ENCODE results near the gene SUPT6H.

Gene SUPT6H

DNA sequence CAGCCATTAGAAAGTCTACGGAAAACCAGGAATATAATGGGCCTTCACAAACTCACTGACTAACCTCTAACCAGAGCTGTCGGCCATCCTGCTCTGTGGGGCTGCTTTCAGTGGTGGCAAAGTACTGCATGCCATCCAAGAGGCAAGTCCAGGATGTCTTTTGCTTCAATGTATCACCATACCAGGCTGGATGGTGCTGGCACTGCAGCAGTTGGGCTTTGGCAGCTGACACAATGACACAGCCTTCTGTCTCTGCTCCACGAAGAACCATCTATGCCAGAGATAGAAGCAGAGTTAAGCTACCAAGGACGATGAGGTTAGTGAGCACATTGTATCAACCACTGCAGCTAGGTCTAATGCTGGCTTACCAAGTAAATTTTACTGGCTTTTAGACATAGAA is 38.3 kb upstream of the SUPT6H start:
- no peaks in the 10 kb centered on the region for H3K4me1 ChIP-seq (ENCODE audit: insufficient read depth, low read length, severe bottlenecking)
- no peak overlapping the region for H2AFZ ChIP-seq (ENCODE audit: low read length)
- no peaks in the 10 kb centered on the region for H3K27me3 ChIP-seq (ENCODE audit: insufficient read depth, low read length)
- TF ChIP-seq, protein P1, sequence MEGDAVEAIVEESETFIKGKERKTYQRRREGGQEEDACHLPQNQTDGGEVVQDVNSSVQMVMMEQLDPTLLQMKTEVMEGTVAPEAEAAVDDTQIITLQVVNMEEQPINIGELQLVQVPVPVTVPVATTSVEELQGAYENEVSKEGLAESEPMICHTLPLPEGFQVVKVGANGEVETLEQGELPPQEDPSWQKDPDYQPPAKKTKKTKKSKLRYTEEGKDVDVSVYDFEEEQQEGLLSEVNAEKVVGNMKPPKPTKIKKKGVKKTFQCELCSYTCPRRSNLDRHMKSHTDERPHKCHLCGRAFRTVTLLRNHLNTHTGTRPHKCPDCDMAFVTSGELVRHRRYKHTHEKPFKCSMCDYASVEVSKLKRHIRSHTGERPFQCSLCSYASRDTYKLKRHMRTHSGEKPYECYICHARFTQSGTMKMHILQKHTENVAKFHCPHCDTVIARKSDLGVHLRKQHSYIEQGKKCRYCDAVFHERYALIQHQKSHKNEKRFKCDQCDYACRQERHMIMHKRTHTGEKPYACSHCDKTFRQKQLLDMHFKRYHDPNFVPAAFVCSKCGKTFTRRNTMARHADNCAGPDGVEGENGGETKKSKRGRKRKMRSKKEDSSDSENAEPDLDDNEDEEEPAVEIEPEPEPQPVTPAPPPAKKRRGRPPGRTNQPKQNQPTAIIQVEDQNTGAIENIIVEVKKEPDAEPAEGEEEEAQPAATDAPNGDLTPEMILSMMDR (IDR thresholded peaks at IDR 0.05; ENCODE audit: low read length) = no peak
- no peak for TF ChIP-seq EZH2 (IDR thresholded peaks at IDR 0.05; ENCODE audit: borderline replicate concordance, low read length)
- no peaks in the 10 kb centered on the region for H3K9me3 ChIP-seq (ENCODE audit: low read length)
- H3K4me2 ChIP-seq (ENCODE audit: low read length) = no peak overlapping the region
- H3K9me2 ChIP-seq (ENCODE audit: low read depth, low read length) = no peaks in the 10 kb centered on the region
- no peaks in the 10 kb centered on the region for H4K20me1 ChIP-seq (ENCODE audit: insufficient read depth, low read length)
- H3K36me3 ChIP-seq (ENCODE audit: insufficient read depth, low read length) = peaks cover 96% of the 10 kb centered on the region
- no peak overlapping the region for H3K9ac ChIP-seq (ENCODE audit: low read length)
- H3F3A ChIP-seq (ENCODE audit: insufficient read depth, low read length) = no peaks in the 10 kb centered on the region
- H3K4me3 ChIP-seq (ENCODE audit: low read depth, low read length, poor library complexity, severe bottlenecking) = no peak overlapping the region
- no peaks in the 10 kb centered on the region for H3K79me2 ChIP-seq (ENCODE audit: insufficient read depth, low read length)
- no peak overlapping the region for H3K27ac ChIP-seq (ENCODE audit: low read depth, low read length, poor library complexity, severe bottlenecking)

DNA sequence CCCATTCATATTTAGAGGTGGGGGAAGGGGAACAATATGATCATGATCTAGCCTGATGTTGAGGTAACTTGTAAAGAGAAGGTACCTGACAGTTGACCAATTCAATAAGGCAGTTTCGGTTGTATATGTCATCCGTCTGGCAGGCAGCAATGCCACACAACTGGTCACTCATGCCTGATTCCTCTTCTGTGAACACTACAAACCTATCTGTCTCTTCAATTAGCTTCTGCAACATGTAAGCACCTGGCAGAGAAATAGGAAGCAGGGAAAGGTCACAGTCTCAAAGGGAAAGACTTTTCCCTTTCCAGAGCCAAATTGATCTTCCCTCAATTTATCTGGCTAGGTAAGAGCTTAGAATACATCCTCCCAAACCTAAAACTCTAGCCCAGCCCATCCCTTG is 37.9 kb upstream of the SUPT6H start:
- TF ChIP-seq, protein P1 (IDR thresholded peaks at IDR 0.05; ENCODE audit: low read length) = no peak
- TF ChIP-seq EZH2 (IDR thresholded peaks at IDR 0.05; ENCODE audit: borderline replicate concordance, low read length) = no peak
- Histone ChIP-seq H3K36me3 (ENCODE audit: insufficient read depth, low read length) (peaks cover 93% of the 10 kb centered on the region), H3K79me2 (ENCODE audit: insufficient read depth, low read length) (no peaks in the 10 kb centered on the region), H3F3A (ENCODE audit: insufficient read depth, low read length) (no peaks in the 10 kb centered on the region), H3K4me2 (ENCODE audit: low read length) (no peak overlapping the region), H4K20me1 (ENCODE audit: insufficient read depth, low read length) (no peaks in the 10 kb centered on the region), H2AFZ (ENCODE audit: low read length) (no peak overlapping the region), H3K27me3 (ENCODE audit: insufficient read depth, low read length) (no peaks in the 10 kb centered on the region), H3K9ac (ENCODE audit: low read length) (no peak overlapping the region), H3K27ac (ENCODE audit: low read depth, low read length, poor library complexity, severe bottlenecking) (no peak overlapping the region), H3K4me1 (ENCODE audit: insufficient read depth, low read length, severe bottlenecking) (no peaks in the 10 kb centered on the region), H3K9me3 (ENCODE audit: low read length) (no peaks in the 10 kb centered on the region), H3K4me3 (ENCODE audit: low read depth, low read length, poor library complexity, severe bottlenecking) (no peak overlapping the region), H3K9me2 (ENCODE audit: low read depth, low read length) (no peaks in the 10 kb centered on the region)

DNA sequence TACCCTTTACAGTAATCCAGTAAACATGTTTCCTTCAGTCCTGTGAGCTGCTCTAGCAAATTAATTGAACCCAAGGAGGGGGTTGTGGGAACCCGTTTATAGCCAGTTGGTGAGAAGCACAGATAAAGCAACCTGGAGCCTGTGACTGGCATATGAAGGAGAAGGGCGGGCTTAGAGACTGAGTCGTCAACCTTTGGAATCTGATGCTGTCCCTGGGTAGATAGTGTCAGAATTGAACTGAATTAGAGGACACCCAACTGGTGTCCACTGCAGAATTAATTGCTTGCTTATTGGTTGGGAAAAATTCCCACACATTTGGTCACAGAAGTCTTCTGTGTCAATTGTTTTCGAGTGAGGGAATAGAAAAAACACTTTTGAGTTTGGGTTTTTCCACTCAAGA is 35.2 kb upstream of the SUPT6H start:
- Histone ChIP-seq H3K9me2 (ENCODE audit: low read depth, low read length) (no peaks in the 10 kb centered on the region), H3K27ac (ENCODE audit: low read depth, low read length, poor library complexity, severe bottlenecking) (no peak overlapping the region), H3F3A (ENCODE audit: insufficient read depth, low read length) (no peaks in the 10 kb centered on the region), H3K4me1 (ENCODE audit: insufficient read depth, low read length, severe bottlenecking) (no peaks in the 10 kb centered on the region), H2AFZ (ENCODE audit: low read length) (no peak overlapping the region), H3K4me3 (ENCODE audit: low read depth, low read length, poor library complexity, severe bottlenecking) (no peak overlapping the region), H3K9ac (ENCODE audit: low read length) (no peak overlapping the region), H3K4me2 (ENCODE audit: low read length) (no peak overlapping the region), H3K79me2 (ENCODE audit: insufficient read depth, low read length) (no peaks in the 10 kb centered on the region), H4K20me1 (ENCODE audit: insufficient read depth, low read length) (no peaks in the 10 kb centered on the region), H3K27me3 (ENCODE audit: insufficient read depth, low read length) (no peaks in the 10 kb centered on the region), H3K36me3 (ENCODE audit: insufficient read depth, low read length) (peaks cover 88% of the 10 kb centered on the region), H3K9me3 (ENCODE audit: low read length) (no peaks in the 10 kb centered on the region)
- no peak for TF ChIP-seq EZH2 (IDR thresholded peaks at IDR 0.05; ENCODE audit: borderline replicate concordance, low read length)
- TF ChIP-seq, protein P1 (IDR thresholded peaks at IDR 0.05; ENCODE audit: low read length) = no peak

All from OCI-LY1 (cell line).